ENCODE measurements around the gene ARCN1. TPM values are rescaled to one million over a fixed set of nuclear protein-coding genes. Genes with fewer than 3 reads are reported as not detected.
A peak's percentile ranks its signal among the peaks of the same experiment; 100 is the strongest.
"Not testable (repeated sequence)": the region's sequence is repeated elsewhere in the genome, so short reads cannot be mapped to it uniquely, and the experiment has no call there.

The ARCN1 gene
- total RNA-seq, 4 donors from 2014 or later = 89.7 to 135 (median 117) TPM

- ATAC-seq (ENCODE audit: low FRiP score) (no peak), DNase-seq (ENCODE audit: low spot score) (no peak)
- TF ChIP-seq, protein P1, sequence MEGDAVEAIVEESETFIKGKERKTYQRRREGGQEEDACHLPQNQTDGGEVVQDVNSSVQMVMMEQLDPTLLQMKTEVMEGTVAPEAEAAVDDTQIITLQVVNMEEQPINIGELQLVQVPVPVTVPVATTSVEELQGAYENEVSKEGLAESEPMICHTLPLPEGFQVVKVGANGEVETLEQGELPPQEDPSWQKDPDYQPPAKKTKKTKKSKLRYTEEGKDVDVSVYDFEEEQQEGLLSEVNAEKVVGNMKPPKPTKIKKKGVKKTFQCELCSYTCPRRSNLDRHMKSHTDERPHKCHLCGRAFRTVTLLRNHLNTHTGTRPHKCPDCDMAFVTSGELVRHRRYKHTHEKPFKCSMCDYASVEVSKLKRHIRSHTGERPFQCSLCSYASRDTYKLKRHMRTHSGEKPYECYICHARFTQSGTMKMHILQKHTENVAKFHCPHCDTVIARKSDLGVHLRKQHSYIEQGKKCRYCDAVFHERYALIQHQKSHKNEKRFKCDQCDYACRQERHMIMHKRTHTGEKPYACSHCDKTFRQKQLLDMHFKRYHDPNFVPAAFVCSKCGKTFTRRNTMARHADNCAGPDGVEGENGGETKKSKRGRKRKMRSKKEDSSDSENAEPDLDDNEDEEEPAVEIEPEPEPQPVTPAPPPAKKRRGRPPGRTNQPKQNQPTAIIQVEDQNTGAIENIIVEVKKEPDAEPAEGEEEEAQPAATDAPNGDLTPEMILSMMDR (IDR thresholded peaks at IDR 0.05) = no peak
Measured at GRCh38 chr11:118609380-118610224, 37.4 kb downstream of the ARCN1 start.

GRCh38 chr11:118610225-118610772, 38.1 kb downstream of the ARCN1 start:
- DNase-seq (ENCODE audit: low spot score) (no peak), ATAC-seq (ENCODE audit: low FRiP score) (no peak)

GRCh38 chr11:118610773-118611432, 38.7 kb downstream of the ARCN1 start:
- ATAC-seq (ENCODE audit: low FRiP score) (peak; percentile 43), DNase-seq (ENCODE audit: low spot score) (peak; percentile 85)
- TF ChIP-seq, protein P1 (IDR thresholded peaks at IDR 0.05) = peak in 2 of 3 donors; percentile 13 to 33

More at GRCh38 chr11:118610225-118610772, 38.1 kb downstream of the ARCN1 start:
- TF ChIP-seq, protein P1 (IDR thresholded peaks at IDR 0.05) = no peak

DNA sequence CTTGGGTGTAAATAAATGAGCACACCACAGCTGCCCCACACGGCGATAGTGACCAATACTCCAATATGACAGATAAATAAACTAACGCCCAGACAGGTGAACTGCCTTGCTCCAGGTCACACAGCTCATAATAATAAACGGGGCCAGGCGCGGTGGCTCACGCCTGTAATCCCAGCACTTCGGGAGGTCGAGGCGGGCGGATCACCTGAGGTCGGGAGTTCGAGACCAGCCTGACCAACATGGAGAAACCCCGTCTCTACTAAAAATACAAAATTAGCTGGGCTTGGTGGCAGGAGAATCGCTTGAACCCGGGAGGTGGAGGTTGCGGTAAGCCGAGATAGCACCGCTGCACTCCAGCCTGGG, 39.2 kb downstream of the ARCN1 start:
- not testable (repeated sequence) for DNase-seq (ENCODE audit: low spot score); ATAC-seq (ENCODE audit: low FRiP score)

DNA sequence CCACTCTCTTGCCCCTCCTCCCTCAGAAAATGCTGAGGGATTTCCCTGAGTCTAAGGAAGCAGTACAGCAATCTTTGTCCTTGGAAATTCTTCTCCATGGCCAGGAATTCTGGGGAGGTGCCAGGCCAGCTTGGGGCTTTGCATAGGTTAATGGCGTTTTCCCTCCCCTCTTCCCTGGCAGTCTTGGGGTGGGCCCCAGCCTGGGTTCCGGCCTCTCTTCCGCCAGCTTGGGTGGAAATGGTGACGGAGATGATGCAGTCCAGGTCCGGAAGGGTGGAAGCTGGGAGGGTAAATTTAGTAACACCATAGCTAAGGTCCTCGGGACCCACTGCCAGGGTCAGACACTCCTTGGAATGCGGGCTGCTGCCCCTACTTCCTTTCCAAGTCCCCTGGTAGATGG, 40.2 kb downstream of the ARCN1 start:
- ATAC-seq (ENCODE audit: low FRiP score) (no peak), DNase-seq (ENCODE audit: low spot score) (no peak)
- TF ChIP-seq, protein P1 (IDR thresholded peaks at IDR 0.05) = no peak

DNA sequence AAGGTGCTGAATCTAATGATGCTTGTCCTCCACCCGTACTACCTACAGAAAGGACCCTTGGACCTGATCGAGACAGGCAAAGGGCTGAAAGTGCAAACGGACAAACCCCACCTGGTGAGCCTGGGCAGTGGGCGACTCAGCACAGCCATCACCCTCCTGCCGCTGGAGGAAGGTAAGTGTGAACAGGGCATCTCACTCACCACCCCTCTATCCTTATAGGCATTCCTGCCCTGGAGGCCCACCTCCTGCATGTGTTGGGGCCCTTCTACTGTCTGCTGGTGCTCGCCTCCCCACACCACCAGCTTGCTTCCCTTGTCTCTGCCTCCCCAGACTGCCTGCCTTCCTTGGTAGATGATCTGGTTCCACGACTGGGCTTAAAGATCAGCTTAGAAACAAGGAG, 42.3 kb downstream of the ARCN1 start:
- no peak for DNase-seq (ENCODE audit: low spot score)
- no peak for ATAC-seq (ENCODE audit: low FRiP score)

More for the DNA sequence above, 42.3 kb downstream of the ARCN1 start:
- TF ChIP-seq, protein P1 (IDR thresholded peaks at IDR 0.05) = no peak

Measured in omental fat pad (tissue), 4 donors.